AG04449 (cell line): ENCODE measurements around the gene MED16.

Source experiments
- CTCF ChIA-PET: fragments of 350-600 bp; formaldehyde crosslinking; extraction: SDS; loops from one replicate; lab custom pipeline; 2021; ENCODE audit warnings: antibody characterized with exemption; lab: Yijun Ruan, JAX
- POLR2A ChIA-PET: fragments of 400-600, 350-600 bp; formaldehyde crosslinking; extraction: SDS; loops from one replicate; lab custom pipeline; 2020; ENCODE audit warnings: antibody characterized with exemption, inconsistent platforms; lab: Yijun Ruan, JAX
- DNase-seq: peaks from one replicate; pipeline ENCODE4 v3.0.0-alpha.2; 2010; ENCODE audit warnings: low read depth, low spot score
- H3K4me3 ChIP-seq: 2 replicates; pipeline ENCODE4 v1.5.1; 2011; ENCODE audit warnings: low read depth, mild to moderate bottlenecking, control low read depth, low read length
- TF ChIP-seq, protein P1 (sequence below): IDR thresholded peaks from one replicate; pipeline ENCODE4 v1.5.1; 2011; ENCODE audit warnings: mild to moderate bottlenecking, moderate library complexity, low read length, control low read depth, inconsistent platforms; ENCODE audit not compliant: insufficient read depth; ENCODE audit errors: missing control alignments

The MED16 gene

DNA sequence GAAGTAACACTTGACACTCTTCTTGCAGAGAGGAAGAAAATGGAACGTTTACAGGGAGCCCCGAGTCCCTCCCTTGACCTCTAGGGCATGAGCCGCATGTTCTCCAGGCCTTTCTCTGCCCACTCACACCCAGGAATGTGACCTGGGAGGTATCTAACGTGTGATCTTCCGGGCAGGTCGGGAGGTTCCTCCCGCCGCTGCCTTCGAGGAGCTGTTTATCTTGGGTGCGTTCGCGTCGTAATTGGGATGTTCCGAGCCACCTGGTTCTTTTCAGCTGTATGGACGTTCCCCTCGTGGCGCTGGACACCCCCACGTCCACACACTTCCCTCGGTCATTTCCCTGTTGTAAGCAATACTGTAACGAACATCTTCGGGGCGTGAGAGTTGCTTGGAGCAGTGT, 46.5 kb upstream of the MED16 start:
- DNase-seq = no peak
- no peak overlapping the region for H3K4me3 ChIP-seq
- POLR2A ChIA-PET = no interaction called here
- TF ChIP-seq, protein P1, sequence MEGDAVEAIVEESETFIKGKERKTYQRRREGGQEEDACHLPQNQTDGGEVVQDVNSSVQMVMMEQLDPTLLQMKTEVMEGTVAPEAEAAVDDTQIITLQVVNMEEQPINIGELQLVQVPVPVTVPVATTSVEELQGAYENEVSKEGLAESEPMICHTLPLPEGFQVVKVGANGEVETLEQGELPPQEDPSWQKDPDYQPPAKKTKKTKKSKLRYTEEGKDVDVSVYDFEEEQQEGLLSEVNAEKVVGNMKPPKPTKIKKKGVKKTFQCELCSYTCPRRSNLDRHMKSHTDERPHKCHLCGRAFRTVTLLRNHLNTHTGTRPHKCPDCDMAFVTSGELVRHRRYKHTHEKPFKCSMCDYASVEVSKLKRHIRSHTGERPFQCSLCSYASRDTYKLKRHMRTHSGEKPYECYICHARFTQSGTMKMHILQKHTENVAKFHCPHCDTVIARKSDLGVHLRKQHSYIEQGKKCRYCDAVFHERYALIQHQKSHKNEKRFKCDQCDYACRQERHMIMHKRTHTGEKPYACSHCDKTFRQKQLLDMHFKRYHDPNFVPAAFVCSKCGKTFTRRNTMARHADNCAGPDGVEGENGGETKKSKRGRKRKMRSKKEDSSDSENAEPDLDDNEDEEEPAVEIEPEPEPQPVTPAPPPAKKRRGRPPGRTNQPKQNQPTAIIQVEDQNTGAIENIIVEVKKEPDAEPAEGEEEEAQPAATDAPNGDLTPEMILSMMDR = no peak
- CTCF ChIA-PET = interaction anchor here (1.6 to 2.0 kb wide), 2 partner anchors 17 to 31 kb away, joined by 7 read pairs; no protein-coding TSS in a partner anchor

DNA sequence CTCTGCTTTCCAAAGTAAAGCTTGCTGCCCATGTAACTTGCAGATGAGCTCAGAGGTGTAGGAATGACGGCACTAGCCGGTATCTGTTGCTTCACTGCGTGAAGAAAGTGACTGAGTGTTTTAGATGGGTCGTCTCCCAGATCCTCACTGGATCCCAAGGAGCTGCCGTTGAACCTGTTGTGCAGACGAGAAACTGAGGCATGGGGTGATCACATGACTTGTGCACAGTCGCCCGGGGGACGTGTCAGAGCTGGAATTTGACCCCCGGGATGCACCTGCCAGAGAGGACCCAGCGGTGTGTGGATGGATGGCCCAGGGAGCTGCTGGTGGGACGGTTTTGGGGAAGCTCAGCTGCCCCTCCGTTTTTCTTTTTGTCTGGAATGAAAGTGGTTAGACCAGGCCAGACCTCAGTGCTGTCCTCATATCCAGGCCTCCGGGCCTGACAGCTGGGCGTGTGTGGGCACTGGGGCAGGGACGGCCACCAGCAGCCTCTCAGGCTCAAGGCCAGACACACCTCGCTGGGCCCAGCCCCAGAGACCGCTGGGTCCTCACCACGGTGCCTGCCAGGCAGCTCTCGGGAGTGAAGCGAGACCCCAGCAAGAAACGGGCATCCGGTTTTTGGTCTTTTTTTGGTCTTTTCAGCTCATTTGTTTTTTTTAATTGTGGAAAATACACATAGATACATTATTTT, 45.4 kb upstream of the MED16 start:
- POLR2A ChIA-PET = interaction anchor here (0.6 kb wide), 1 partner anchor 326 kb away, joined by 3 read pairs; no protein-coding TSS in a partner anchor
- CTCF ChIA-PET = interaction anchor here (0.7 to 2.0 kb wide), 5 partner anchors 9 to 45 kb away, joined by 3 to 7 read pairs (median 4); partner anchors contain the start of gene WDR18
- no peak for DNase-seq
- H3K4me3 ChIP-seq = no peak overlapping the region
- TF ChIP-seq, protein P1 = no peak

- H3K4me3 ChIP-seq = no peak overlapping the region
- POLR2A ChIA-PET = no interaction called here
- CTCF ChIA-PET = no interaction called here
These were observed 44.3 kb upstream of the MED16 start for GRCh38 chr19:937259-937694.

DNA sequence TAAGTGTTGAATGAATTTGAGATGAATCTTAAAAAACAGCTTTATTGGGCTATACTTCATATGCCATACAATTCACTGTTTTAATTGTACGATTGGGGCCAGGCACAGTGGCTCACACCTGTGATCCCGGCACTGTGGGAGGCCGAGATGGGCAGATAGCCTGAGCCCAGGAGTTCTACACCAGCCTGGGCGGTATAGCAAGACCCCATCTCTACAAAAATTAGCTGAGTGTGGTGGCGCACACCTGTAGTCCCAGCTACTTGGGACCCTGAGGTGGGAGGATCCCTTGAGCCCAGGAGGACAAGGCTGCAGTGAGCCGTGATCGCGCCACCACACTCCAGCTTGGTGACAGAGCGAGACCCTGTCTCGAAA, 43.2 kb upstream of the MED16 start:
- ChIA-PET POLR2A (no interaction called here), CTCF (interaction anchor here (1.2 to 1.6 kb wide), 3 partner anchors 9 to 48 kb away, joined by 4 read pairs; partner anchors contain the start of gene WDR18)
- no peak overlapping the region for H3K4me3 ChIP-seq
- DNase-seq = no peak
- TF ChIP-seq, protein P1 = no peak

More at GRCh38 chr19:937259-937694, 44.3 kb upstream of the MED16 start:
- DNase-seq = no peak
- TF ChIP-seq, protein P1 = no peak

DNA sequence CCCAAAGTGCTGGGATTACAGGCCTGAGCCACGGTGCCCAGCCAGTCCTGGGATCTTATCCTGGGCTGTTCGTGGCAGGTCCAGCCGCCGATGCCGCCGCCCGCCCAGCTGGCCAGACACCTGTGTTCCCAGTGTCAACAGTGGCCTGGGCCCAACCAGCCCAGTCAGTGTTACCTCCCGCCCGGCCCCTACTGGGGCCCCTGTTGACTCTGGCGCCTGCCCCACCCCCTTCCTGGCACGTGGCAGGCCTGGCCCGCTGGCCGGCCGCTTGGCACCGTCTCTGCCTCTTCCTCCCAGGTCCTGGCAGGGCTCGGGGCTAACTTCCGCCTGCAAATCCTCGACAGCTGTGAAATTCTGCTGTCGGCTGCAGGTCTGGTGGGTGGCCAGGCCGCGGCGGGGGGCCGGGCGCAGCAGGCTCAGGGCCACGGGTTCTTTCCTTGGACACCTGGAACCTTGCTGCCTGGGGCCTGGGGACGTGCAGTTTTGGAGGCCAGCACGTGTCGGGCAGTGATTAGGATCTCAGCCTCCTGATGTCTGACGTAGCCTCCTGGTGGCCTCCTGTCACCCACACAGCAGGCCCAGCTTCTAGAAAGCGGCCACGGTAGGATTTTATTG, 42.0 kb upstream of the MED16 start:
- CTCF ChIA-PET = interaction anchor here (1.4 to 2.1 kb wide), 3 partner anchors 10 to 309 kb away, joined by 3 to 12 read pairs (median 4); partner anchors contain the start of gene WDR18
- POLR2A ChIA-PET = interaction anchor here (0.7 kb wide), 1 partner anchor 12 kb away, joined by 3 read pairs; no protein-coding TSS in a partner anchor
- no peak for DNase-seq
- TF ChIP-seq, protein P1 = no peak
- no peak overlapping the region for H3K4me3 ChIP-seq
